SK-N-SH (cell line): ENCODE results near the gene ZCCHC7. TPM values are rescaled to one million over a fixed set of nuclear protein-coding genes. Genes with fewer than 3 reads are reported as not detected.

ENCODE experiments used
- CTCF ChIA-PET: fragments of 300-600, 350-600 bp; formaldehyde crosslinking; extraction: SDS; loops from one replicate; lab custom pipeline; 2021; lab: Yijun Ruan, JAX
- POLR2A ChIA-PET: fragments of 350-600 bp; sonication (Branson Sonifier 250); formaldehyde crosslinking; extraction: SDS; loops from one replicate; lab custom pipeline; 2020; ENCODE audit warnings: antibody characterized with exemption, inconsistent platforms; lab: Yijun Ruan, JAX
- DNase-seq: peaks from one replicate; pipeline ENCODE4 v3.0.0; 2012
- H2AFZ ChIP-seq: fragments of 200-600 bp; sonication (generic); 2 replicates; pipeline ENCODE4 v1.8.1; 2016; ENCODE audit warnings: antibody characterized with exemption, mild to moderate bottlenecking, low read depth
- H3F3A ChIP-seq: fragments of 200-600 bp; sonication (generic); replicated peaks from 2 replicates; pipeline ENCODE3; 2016; ENCODE audit warnings: antibody characterized with exemption, mild to moderate bottlenecking; ENCODE audit not compliant: insufficient read depth
- H3K27ac ChIP-seq, 2 experiments: fragments of 200-500 bp in 1 of 2; fragments of 200-600 bp in 1 of 2; sonication (Bioruptor generic) in 1 of 2; sonication (generic), shearing (Covaris generic) in 1 of 2; 2 replicates each; pipeline versions ENCODE4 v1.5.1 to v1.6.1; 2014 to 2016; ENCODE audit warnings: low read depth in 2 of 2, inconsistent platforms in 1 of 2, low read length in 1 of 2, mild to moderate bottlenecking in 1 of 2, mixed read lengths in 1 of 2
- H3K27me3 ChIP-seq: fragments of 200-600 bp; sonication (generic), shearing (Covaris generic); 2 replicates; pipeline ENCODE4 v1.6.1; 2016; ENCODE audit warnings: mixed run types; ENCODE audit not compliant: insufficient read depth
- H3K36me3 ChIP-seq, 2 experiments: fragments of 200-500 bp in 1 of 2; fragments of 200-600 bp in 1 of 2; sonication (Bioruptor generic) in 1 of 2; sonication (generic) in 1 of 2; replicated peaks in 1 of 2; 2 replicates each; pipeline versions ENCODE3 to v1.5.1; 2014 to 2016; ENCODE audit warnings: low read length in 1 of 2, mild to moderate bottlenecking in 1 of 2; ENCODE audit not compliant: insufficient read depth in 2 of 2, control insufficient read depth in 1 of 2
- H3K4me1 ChIP-seq, 2 experiments: fragments of 200-500 bp in 1 of 2; fragments of 200-600 bp in 1 of 2; sonication (Bioruptor generic) in 1 of 2; sonication (generic), shearing (Covaris generic) in 1 of 2; 2 replicates each; pipeline versions ENCODE4 v1.5.1 to v1.6.1; 2014 to 2016; ENCODE audit warnings: low read depth in 1 of 2, low read length in 1 of 2, mixed run types in 1 of 2; ENCODE audit not compliant: insufficient read depth in 2 of 2, control insufficient read depth in 1 of 2
- H3K4me2 ChIP-seq: fragments of 200-600 bp; sonication (generic), shearing (Covaris generic); 2 replicates; pipeline ENCODE4 v1.6.1; 2017; ENCODE audit warnings: mixed run types
- H3K4me3 ChIP-seq, 2 experiments: fragments of 200-500 bp in 1 of 2; fragments of 200-600 bp in 1 of 2; sonication (Bioruptor generic) in 1 of 2; sonication (generic), shearing (Covaris generic) in 1 of 2; 2 replicates each; pipeline versions ENCODE4 v1.5.1 to v1.8.1; 2014 to 2016; ENCODE audit warnings: low read depth in 2 of 2, inconsistent platforms in 1 of 2, low read length in 1 of 2, mild to moderate bottlenecking in 1 of 2, mixed read lengths in 1 of 2, moderate library complexity in 1 of 2
- H3K79me2 ChIP-seq: fragments of 200-600 bp; sonication (generic); 2 replicates; pipeline ENCODE4 v1.8.1; 2017; ENCODE audit warnings: mild to moderate bottlenecking; ENCODE audit not compliant: insufficient read depth
- H3K9ac ChIP-seq: fragments of 200-600 bp; sonication (generic); 2 replicates; pipeline ENCODE4 v1.6.1; 2017; ENCODE audit warnings: mixed run types
- H3K9me2 ChIP-seq: fragments of 200-600 bp; sonication (generic); 2 replicates; pipeline ENCODE4 v1.6.1; 2017; ENCODE audit warnings: mixed run types
- H3K9me3 ChIP-seq: fragments of 200-600 bp; sonication (generic); 2 replicates; pipeline ENCODE4 v1.6.1; 2017; ENCODE audit warnings: mixed run types, mild to moderate bottlenecking, moderate library complexity
- H4K20me1 ChIP-seq: fragments of 200-600 bp; sonication (generic); 2 replicates; pipeline ENCODE4 v1.6.1; 2017; ENCODE audit warnings: mild to moderate bottlenecking, mixed run types; ENCODE audit not compliant: insufficient read depth
- CHD2 ChIP-seq: fragments of 150-350 bp; IDR thresholded peaks from 2 replicates; pipeline ENCODE4 v1.6.1; 2018; ENCODE audit warnings: low read length; ENCODE audit not compliant: partially characterized antibody
- EP300 ChIP-seq, 2 experiments: IDR thresholded peaks; 2 replicates each; pipeline versions ENCODE4 v1.4.0 to v1.6.1; 2012; ENCODE audit warnings: borderline replicate concordance in 1 of 2, low read depth in 1 of 2, low read length in 1 of 2
- FOSL2 ChIP-seq: IDR thresholded peaks from 2 replicates; pipeline ENCODE4 v1.4.0; 2012; ENCODE audit warnings: low read depth, mild to moderate bottlenecking, moderate library complexity, borderline replicate concordance
- FOXJ3 ChIP-seq: sonication (generic); formaldehyde crosslinking; IDR thresholded peaks from 2 replicates; pipeline ENCODE4 v1.5.1; 2020; ENCODE audit warnings: mild to moderate bottlenecking, missing genetic modification reagents
- IRF3 ChIP-seq: fragments of 150-350 bp; IDR thresholded peaks from 2 replicates; pipeline ENCODE4 v1.6.1; 2016; ENCODE audit warnings: mild to moderate bottlenecking, low read depth, low read length
- MEF2A ChIP-seq: IDR thresholded peaks from 2 replicates; pipeline ENCODE4 v1.4.0; 2012; ENCODE audit warnings: low read depth, borderline replicate concordance
- MXI1 ChIP-seq: IDR thresholded peaks from 2 replicates; pipeline ENCODE4 v1.6.1; 2012; ENCODE audit warnings: mild to moderate bottlenecking, low read depth, low read length, improper control_type of control experiment
- NFIC ChIP-seq: IDR thresholded peaks from 2 replicates; pipeline ENCODE4 v1.4.0; 2012; ENCODE audit warnings: borderline replicate concordance
- PBX3 ChIP-seq: IDR thresholded peaks from 2 replicates; pipeline ENCODE4; 2012
- REST ChIP-seq: IDR thresholded peaks from 2 replicates; pipeline ENCODE4 v1.6.1; 2012; ENCODE audit warnings: mild to moderate bottlenecking, low read depth, low read length, moderate library complexity
- RFX5 ChIP-seq: IDR thresholded peaks from 2 replicates; pipeline ENCODE4 v1.6.1; 2012; ENCODE audit warnings: mild to moderate bottlenecking, improper control_type of control experiment, low read length
- RXRA ChIP-seq: IDR thresholded peaks from 2 replicates; pipeline ENCODE4 v1.4.0; 2012; ENCODE audit warnings: low read depth, mild to moderate bottlenecking, borderline replicate concordance
- SMC3 ChIP-seq: IDR thresholded peaks from 2 replicates; pipeline ENCODE4 v1.6.1; 2012; ENCODE audit warnings: low read depth, low read length, improper control_type of control experiment
- TEAD4 ChIP-seq: IDR thresholded peaks from 2 replicates; pipeline ENCODE4 v1.4.0; 2012; ENCODE audit warnings: mild to moderate bottlenecking, borderline replicate concordance; ENCODE audit not compliant: insufficient read depth
- WGBS: methylation state at CpG from one replicate; pipeline ENCODE4 v1.1.6; 2017; ENCODE audit warnings: low lambda C conversion rate; 5-methylcytosine and 5-hydroxymethylcytosine counted together
- polyA plus RNA-seq, 3 experiments: library from polyadenylated mRNA; depleted of rRNA; stranded (reverse); fragments of >200 nt; gene quantifications; 2 replicates each; pipeline ENCODE4 v1.2.3, GENCODE V29; 2012

Gene ZCCHC7
- polyA plus RNA-seq, 1 of the 3 experiments (the other 2 are of a cell fraction): 12.6 TPM

- TF ChIP-seq REST: no peak
- no peak for TF ChIP-seq RXRA
- 0 out of 2 replicates have a peak, but pooled peaks have one; percentile 24 for TF ChIP-seq TEAD4
- peak; percentile 93 for TF ChIP-seq FOSL2
- no peak for TF ChIP-seq CHD2
- no peak for TF ChIP-seq IRF3
- peak; percentile 48; the same call in 1 of the 2 replicates for TF ChIP-seq NFIC
- peak; percentile 67 for TF ChIP-seq PBX3
Measured at GRCh38 chr9:37200433-37201005, 80.1 kb downstream of the ZCCHC7 start (continued).

GRCh38 chr9:37201581-37201980 lies 81.2 kb downstream of the ZCCHC7 start:
- POLR2A ChIA-PET: no interaction called here

More at GRCh38 chr9:37201581-37201980, 81.2 kb downstream of the ZCCHC7 start:
- Histone ChIP-seq H3K9ac (no peak overlapping the region), H3K36me3 (peaks cover 0 to 10% of the 10 kb centered on the region in 2 experiments), H3K4me1 (peaks cover 15 to 37% of the 10 kb centered on the region in 2 experiments), H4K20me1 (no peaks in the 10 kb centered on the region), H3K4me3 (no peak overlapping the region), H3F3A (peaks cover 40% of the 10 kb centered on the region), H2AFZ (no peak overlapping the region), H3K9me3 (no peaks in the 10 kb centered on the region), H3K27me3 (no peaks in the 10 kb centered on the region), H3K27ac (peak overlapping the region in 1 of 2 experiments; percentile 77; a peak in 2 of 4 replicates), H3K9me2 (no peaks in the 10 kb centered on the region), H3K4me2 (0 out of 2 replicates have a peak overlapping the region, but pooled peaks have one; percentile 54), H3K79me2 (peaks cover 43% of the 10 kb centered on the region; the same call in 1 of the 2 replicates)
- no peak for DNase-seq
- 100% methylated on average over 1 of the region's 1 CpG for WGBS
- TF ChIP-seq TEAD4 (no peak), MXI1 (no peak), RFX5 (no peak), PBX3 (no peak), MEF2A (no peak), SMC3 (no peak), EP300 (IDR thresholded peaks at IDR 0.05; ENCODE audit: borderline replicate concordance in 1 of 2, low read depth in 1 of 2, low read length in 1 of 2) (no peak), FOXJ3 (CRISPR knock-in tag) (no peak), NFIC (no peak)
- CTCF ChIA-PET: interaction anchor here (0.7 to 1.0 kb wide), 4 partner anchors 9 to 32 kb away, joined by 3 read pairs; no protein-coding TSS in a partner anchor
